HepG2 (cell line): ENCODE measurements around the gene GP9. TPM values are rescaled to one million over a fixed set of nuclear protein-coding genes. Genes with fewer than 3 reads are reported as not detected.

Experiments
- ATAC-seq: fragments of 200-7000 bp; cut with Tn5 transposase; 3 replicates; pipeline ENCODE4 v1.9.1; 2020; ENCODE audit warnings: mild to moderate bottlenecking, moderate library complexity
- BruUV-seq: library from RNA; stranded (reverse); fragments of 400-500 nt; replicated peaks from 2 replicates; lab custom pipeline; 2021; lab: Mats Ljungman, UMichigan
- CTCF ChIA-PET: fragments of 300-600 bp; formaldehyde crosslinking; extraction: SDS; loops from one replicate; lab custom pipeline; 2021; ENCODE audit warnings: low total read pairs, inconsistent platforms, low intra/inter-chr PET ratio; lab: Yijun Ruan, JAX
- POLR2A ChIA-PET: fragments of 350-600 bp; sonication (Branson Sonifier 250); formaldehyde crosslinking; loops from one replicate; lab custom pipeline; 2020; ENCODE audit warnings: antibody characterized with exemption, inconsistent platforms; lab: Yijun Ruan, JAX
- DNase-seq: peaks from one replicate; pipeline ENCODE4 v3.0.0-alpha.2; 2015; ENCODE audit warnings: low spot score
- FAIRE-seq: peaks from 3 replicates; lab custom pipeline; 2011; peaks lifted over from hg19 to GRCh38; lab: Jason Lieb, UNC
- H2AFZ ChIP-seq: one replicate; pipeline ENCODE4 v1.6.1; 2011; ENCODE audit warnings: low read length, inconsistent platforms
- H3K27ac ChIP-seq: fragments of 300-600 bp; 3 replicates; pipeline ENCODE4 v1.8.0; 2011; ENCODE audit warnings: mixed run types, mild to moderate bottlenecking, mixed read lengths, low read length, inconsistent platforms; ENCODE audit not compliant: insufficient read depth; ENCODE audit errors: extremely low read length
- H3K27me3 ChIP-seq, 2 experiments: fragments of 200-600 bp in 1 of 2; 2 replicates in 1 of 2; 3 replicates in 1 of 2; pipeline versions ENCODE4 v1.6.0 to v1.8.0; 2011; ENCODE audit warnings: low read length in 2 of 2, mild to moderate bottlenecking in 2 of 2, moderate library complexity in 2 of 2, inconsistent platforms in 1 of 2; ENCODE audit not compliant: insufficient read depth in 2 of 2, control insufficient read depth in 1 of 2
- H3K36me3 ChIP-seq, 2 experiments: fragments of 200-600 bp in 1 of 2; replicated peaks in 1 of 2; 2 replicates in 1 of 2; 3 replicates in 1 of 2; pipeline versions ENCODE4 v1.5.1 to v1.8.0; 2011; ENCODE audit warnings: low read length in 2 of 2, inconsistent platforms in 1 of 2; ENCODE audit not compliant: insufficient read depth in 2 of 2, control insufficient read depth in 1 of 2
- H3K4me1 ChIP-seq: 2 replicates; pipeline ENCODE4 v1.5.1; 2012; ENCODE audit warnings: low read length, inconsistent platforms; ENCODE audit not compliant: insufficient read depth
- H3K4me2 ChIP-seq: 2 replicates; pipeline ENCODE4 v1.6.0; 2011; ENCODE audit warnings: low read depth, low read length, inconsistent platforms
- H3K4me3 ChIP-seq, 3 experiments: fragments of 200-600 bp in 1 of 3; sonication (generic), shearing (Covaris generic) in 1 of 3; replicated peaks in 1 of 3; 2 replicates each; pipeline ENCODE4 v1.5.1; 2011 to 2016; ENCODE audit warnings: low read length in 3 of 3, inconsistent platforms in 2 of 3, low read depth in 2 of 3, mild to moderate bottlenecking in 2 of 3, control low read depth in 1 of 3, mixed read lengths in 1 of 3; ENCODE audit not compliant: insufficient read depth in 1 of 3
- H3K79me2 ChIP-seq: one replicate; pipeline ENCODE4 v1.6.1; 2011; ENCODE audit warnings: low read length, inconsistent platforms; ENCODE audit not compliant: insufficient read depth
- H3K9ac ChIP-seq: 2 replicates; pipeline ENCODE4 v1.6.0; 2011; ENCODE audit warnings: mild to moderate bottlenecking, low read depth, low read length, inconsistent platforms; ENCODE audit not compliant: insufficient read depth
- H3K9me3 ChIP-seq: 2 replicates; pipeline ENCODE4 v1.5.1; 2012; ENCODE audit warnings: mild to moderate bottlenecking, low read length
- H4K20me1 ChIP-seq: 2 replicates; pipeline ENCODE4 v1.6.0; 2011; ENCODE audit warnings: inconsistent platforms, mild to moderate bottlenecking, low read length, moderate library complexity; ENCODE audit not compliant: insufficient read depth
- ARID2 ChIP-seq: sonication (generic); formaldehyde crosslinking; IDR thresholded peaks from 2 replicates; pipeline ENCODE4 v1.8.1; 2022; ENCODE audit warnings: mild to moderate bottlenecking, missing genetic modification reagents, borderline replicate concordance
- CAMTA2 ChIP-seq: sonication (generic); formaldehyde crosslinking; IDR thresholded peaks from 2 replicates; pipeline ENCODE4 v1.4.0; 2020; ENCODE audit warnings: mild to moderate bottlenecking, missing genetic modification reagents, borderline replicate concordance
- CBFB ChIP-seq: sonication (generic); formaldehyde crosslinking; IDR thresholded peaks from 2 replicates; pipeline ENCODE4 v1.4.0; 2020; ENCODE audit warnings: missing genetic modification reagents
- CCAR2 ChIP-seq: fragments of 200-400 bp; formaldehyde crosslinking; optimal IDR thresholded peaks from 2 replicates; pipeline ENCODE3; 2018; ENCODE audit warnings: low read depth, mild to moderate bottlenecking, low read length, moderate library complexity
- HNRNPL ChIP-seq: fragments of 200-400 bp; formaldehyde crosslinking; IDR thresholded peaks from 2 replicates; pipeline ENCODE4 v1.6.1; 2017; ENCODE audit warnings: mild to moderate bottlenecking, low read depth, low read length
- KDM5A ChIP-seq: fragments of 200-600 bp; sonication (generic); IDR thresholded peaks from 2 replicates; pipeline ENCODE4 v1.7.0; 2018; ENCODE audit warnings: antibody characterized with exemption, mild to moderate bottlenecking, low read length, borderline replicate concordance
- NFATC3 ChIP-seq: sonication (generic); formaldehyde crosslinking; IDR thresholded peaks from 2 replicates; pipeline ENCODE4 v1.5.1; 2020; ENCODE audit warnings: mild to moderate bottlenecking, missing genetic modification reagents
- RFX3 ChIP-seq: IDR thresholded peaks from 2 replicates; pipeline ENCODE4 v1.6.1; 2016; ENCODE audit warnings: missing biosample characterization, missing genetic modification reagents
- SP4 ChIP-seq: sonication (generic); formaldehyde crosslinking; IDR thresholded peaks from 2 replicates; pipeline ENCODE4 v1.8.1; 2023; ENCODE audit warnings: mild to moderate bottlenecking, missing genetic modification reagents
- SRSF9 ChIP-seq: fragments of 200-400 bp; formaldehyde crosslinking; IDR thresholded peaks from 2 replicates; pipeline ENCODE4 v1.6.1; 2018; ENCODE audit warnings: borderline replicate concordance, mild to moderate bottlenecking, low read depth, low read length; ENCODE audit not compliant: insufficient read depth, poor library complexity, severe bottlenecking
- TEAD3 ChIP-seq: optimal IDR thresholded peaks from 2 replicates; pipeline ENCODE3; 2016; ENCODE audit warnings: borderline replicate concordance
- ZFP36 ChIP-seq: fragments of 150-350 bp; IDR thresholded peaks from 2 replicates; pipeline ENCODE4 v1.6.1; 2018; ENCODE audit warnings: borderline replicate concordance, low read length, low read depth; ENCODE audit not compliant: partially characterized antibody
- ZNF124 ChIP-seq: sonication (generic); formaldehyde crosslinking; IDR thresholded peaks from 2 replicates; pipeline ENCODE4 v1.4.0; 2020; ENCODE audit warnings: missing genetic modification reagents
- ZNF207 ChIP-seq: fragments of 450-650 bp; IDR thresholded peaks from 2 replicates; pipeline ENCODE4 v1.6.1; 2016; ENCODE audit warnings: antibody characterized with exemption, borderline replicate concordance
- ZNF274 ChIP-seq: sonication (generic); formaldehyde crosslinking; IDR thresholded peaks from 2 replicates; pipeline ENCODE4 v1.5.1; 2020; ENCODE audit warnings: mild to moderate bottlenecking, missing genetic modification reagents
- ZNF343 ChIP-seq: sonication (generic); formaldehyde crosslinking; IDR thresholded peaks from 2 replicates; pipeline ENCODE4 v1.4.0; 2020; ENCODE audit warnings: mild to moderate bottlenecking, missing genetic modification reagents
- ZNF382 ChIP-seq: sonication (generic); formaldehyde crosslinking; IDR thresholded peaks from 2 replicates; pipeline ENCODE4 v1.5.0; 2020; ENCODE audit warnings: missing genetic modification reagents, mild to moderate bottlenecking, borderline replicate concordance
- ZNF383 ChIP-seq: sonication (generic); formaldehyde crosslinking; IDR thresholded peaks from 2 replicates; pipeline ENCODE4 v1.4.0; 2020; ENCODE audit warnings: missing genetic modification reagents, mild to moderate bottlenecking, borderline replicate concordance
- ZNF557 ChIP-seq: sonication (generic); formaldehyde crosslinking; IDR thresholded peaks from 2 replicates; pipeline ENCODE4 v1.4.0; 2020; ENCODE audit warnings: missing genetic modification reagents
- ZNF629 ChIP-seq: sonication (generic); formaldehyde crosslinking; conservative IDR thresholded peaks from 2 replicates; pipeline ENCODE4 v1.5.0; 2020; ENCODE audit warnings: missing genetic modification reagents
- ZNF777 ChIP-seq: sonication (generic); formaldehyde crosslinking; IDR thresholded peaks from 2 replicates; pipeline ENCODE4 v1.4.0; 2020; ENCODE audit warnings: missing genetic modification reagents
- ZNF879 ChIP-seq: sonication (generic); formaldehyde crosslinking; IDR thresholded peaks from 2 replicates; pipeline ENCODE4 v1.8.1; 2023; ENCODE audit warnings: missing genetic modification reagents
- WGBS: methylation state at CpG from one replicate; pipeline ENCODE4 v1.1.6; 2017; ENCODE audit warnings: low lambda C conversion rate; 5-methylcytosine and 5-hydroxymethylcytosine counted together
- in situ Hi-C: cut with HindIII; loops from 2 replicates; pipeline ENCODE4 v1.10.0; 2017; ENCODE audit warnings: low pct_unique_long_range_greater_than_20kb; ENCODE audit not compliant: extremely low pct_ligation_motif_present
- intact Hi-C: fragments of 100-400 bp; cut with micrococcal nuclease; formaldehyde crosslinking; loops from one replicate; pipeline ENCODE4 v1.10.0; 2022; ENCODE audit not compliant: unreplicated experiment
- polyA plus RNA-seq, 8 experiments: library from polyadenylated mRNA; depleted of rRNA in 3 of 8; stranded (reverse) in 7 of 8; unstranded in 1 of 8; fragments of >200 nt; fragmentation: Illumina TruSeq in 4 of 8; extraction: Trizol in 4 of 8; gene quantifications; 2 replicates each; pipeline versions ENCODE4 v1.2.1 to v1.2.3, GENCODE V29; 2011 to 2016; ENCODE audit warnings: low read depth in 4 of 8, missing spikeins in 1 of 8, mixed read lengths in 1 of 8; ENCODE audit not compliant: insufficient read depth in 1 of 8
- total RNA-seq, 5 experiments: library from RNA; depleted of rRNA; stranded (reverse); fragments of >200 nt; fragmentation: Illumina TruSeq; extraction: Trizol; gene quantifications; 2 replicates each; pipeline ENCODE4 v1.2.3, GENCODE V29; 2016; ENCODE audit warnings: low read depth in 1 of 5
- TF ChIP-seq, protein P1 (sequence below), 2 experiments: sonication (generic) in 1 of 2; formaldehyde crosslinking in 1 of 2; IDR thresholded peaks; 2 replicates each; pipeline versions ENCODE4 v1.4.0 to v1.6.1; 2018 to 2020; ENCODE audit warnings: missing genetic modification reagents in 2 of 2, borderline replicate concordance in 1 of 2, low read depth in 1 of 2, mild to moderate bottlenecking in 1 of 2, missing biosample characterization in 1 of 2
- TF ChIP-seq, protein P2 (sequence below): sonication (generic); formaldehyde crosslinking; IDR thresholded peaks from 2 replicates; pipeline ENCODE4 v1.8.1; 2023; ENCODE audit warnings: missing genetic modification reagents, mild to moderate bottlenecking, borderline replicate concordance

The GP9 gene
- total and polyA plus RNA-seq, 2 of the 13 experiments (the other 11 are each of a cell fraction or from before 2014, with no cell fraction given): not detected

DNA sequence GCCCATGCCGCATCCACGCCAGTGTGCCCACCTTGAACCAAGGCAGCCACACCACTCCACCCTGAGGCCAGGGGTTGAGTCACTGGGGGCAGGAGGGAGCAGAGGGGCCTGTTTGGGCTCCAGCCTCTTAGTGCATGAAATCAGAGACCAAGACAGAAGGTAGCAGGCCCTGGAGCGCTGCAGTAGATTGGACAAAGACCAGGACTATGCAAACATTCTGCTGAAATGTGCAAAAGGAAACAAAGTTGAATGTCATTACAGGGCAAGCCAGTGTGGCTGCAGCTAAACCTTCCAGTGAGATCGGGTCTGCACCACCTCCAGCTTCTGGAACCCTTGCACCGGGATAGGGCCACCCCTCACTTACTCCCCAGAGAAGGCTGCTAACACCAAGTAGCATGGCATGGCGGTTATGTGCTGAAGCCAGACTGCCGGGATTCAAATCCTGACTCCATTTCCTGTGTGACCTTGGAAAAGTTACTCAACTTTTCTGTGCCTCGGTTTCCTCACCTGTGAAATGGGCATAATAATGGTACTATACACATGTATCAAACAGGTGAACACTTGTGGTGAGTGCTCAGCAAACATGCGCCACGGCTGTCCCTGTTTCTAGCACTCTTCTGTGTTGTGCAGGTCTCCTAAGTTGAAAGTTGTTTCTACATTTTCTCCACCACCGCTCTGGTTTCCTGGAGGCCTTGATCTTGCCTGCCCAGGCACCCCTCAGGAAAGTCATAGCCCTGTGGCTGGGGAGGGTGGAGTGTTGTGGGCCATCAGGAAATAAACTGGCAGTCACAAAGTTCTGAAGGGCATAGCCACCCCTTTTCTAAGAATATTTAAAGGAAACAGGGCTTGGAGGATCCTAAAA lies 25.0 kb upstream of the GP9 start:
- no peak overlapping the region for H3K9ac ChIP-seq
- 23% methylated on average over 10 of the region's 11 CpGs for WGBS
- H3K4me3 ChIP-seq: peak overlapping the region in 1 of 3 experiments; percentile 11; a peak in 1 of 6 replicates
- H3K27ac ChIP-seq: no peak overlapping the region
- CTCF ChIA-PET: no interaction called here
- DNase-seq (peak; percentile 31), FAIRE-seq (no peak), ATAC-seq (peak; percentile 65)
- intact Hi-C loops (no loop called here), in situ Hi-C loops (no loop called here)
- H3K9me3 ChIP-seq: no peaks in the 10 kb centered on the region
- H3K27me3 ChIP-seq: peaks cover 2 to 30% of the 10 kb centered on the region in 2 experiments; a peak in 3 of 5 replicates
- BruUV-seq: no TSS peak
- H4K20me1 ChIP-seq: no peaks in the 10 kb centered on the region
- H2AFZ ChIP-seq: no peak overlapping the region
- H3K4me2 ChIP-seq: peak overlapping the region; percentile 56
- POLR2A ChIA-PET: no interaction called here
- no peaks in the 10 kb centered on the region for H3K79me2 ChIP-seq
- no peaks in the 10 kb centered on the region for H3K36me3 ChIP-seq
- peaks cover 20% of the 10 kb centered on the region for H3K4me1 ChIP-seq
- TF ChIP-seq SP4 (CRISPR knock-in tag) (no peak), ZFP36 (no peak), ZNF879 (CRISPR knock-in tag) (no peak), ZNF777 (CRISPR knock-in tag) (0 out of 2 replicates have a peak, but pooled peaks have one; percentile 23), NFATC3 (no peak), CAMTA2 (CRISPR knock-in tag) (no peak), ZNF383 (no peak), ZNF557 (CRISPR knock-in tag) (no peak), HNRNPL (no peak), ZNF274 (CRISPR knock-in tag) (no peak), ARID2 (CRISPR knock-in tag) (no peak), ZNF207 (no peak), RFX3 (no peak), KDM5A (no peak), ZNF343 (CRISPR knock-in tag) (no peak), CCAR2 (no peak), CBFB (CRISPR knock-in tag) (no peak), ZNF124 (CRISPR knock-in tag) (no peak), ZNF382 (CRISPR knock-in tag) (no peak), TEAD3 (CRISPR knock-in tag) (peak; percentile 46), SRSF9 (no peak), ZNF629 (CRISPR knock-in tag) (peak; percentile 91)
- TF ChIP-seq, protein P1, sequence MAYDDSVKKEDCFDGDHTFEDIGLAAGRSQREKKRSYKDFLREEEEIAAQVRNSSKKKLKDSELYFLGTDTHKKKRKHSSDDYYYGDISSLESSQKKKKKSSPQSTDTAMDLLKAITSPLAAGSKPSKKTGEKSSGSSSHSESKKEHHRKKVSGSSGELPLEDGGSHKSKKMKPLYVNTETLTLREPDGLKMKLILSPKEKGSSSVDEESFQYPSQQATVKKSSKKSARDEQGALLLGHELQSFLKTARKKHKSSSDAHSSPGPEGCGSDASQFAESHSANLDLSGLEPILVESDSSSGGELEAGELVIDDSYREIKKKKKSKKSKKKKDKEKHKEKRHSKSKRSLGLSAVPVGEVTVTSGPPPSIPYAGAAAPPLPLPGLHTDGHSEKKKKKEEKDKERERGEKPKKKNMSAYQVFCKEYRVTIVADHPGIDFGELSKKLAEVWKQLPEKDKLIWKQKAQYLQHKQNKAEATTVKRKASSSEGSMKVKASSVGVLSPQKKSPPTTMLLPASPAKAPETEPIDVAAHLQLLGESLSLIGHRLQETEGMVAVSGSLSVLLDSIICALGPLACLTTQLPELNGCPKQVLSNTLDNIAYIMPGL (CRISPR knock-in tag; IDR thresholded peaks at IDR 0.05; ENCODE audit: borderline replicate concordance in 1 of 2, low read depth in 1 of 2): no peak
- TF ChIP-seq, protein P2, sequence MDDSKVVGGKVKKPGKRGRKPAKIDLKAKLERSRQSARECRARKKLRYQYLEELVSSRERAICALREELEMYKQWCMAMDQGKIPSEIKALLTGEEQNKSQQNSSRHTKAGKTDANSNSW: no peak
